Mucosa of descending colon (tissue), 3 donors: ENCODE results near the gene POU2F1. TPM values are rescaled to one million over a fixed set of nuclear protein-coding genes. Genes with fewer than 3 reads are reported as not detected.

ENCODE experiments used
- ATAC-seq: fragments of 200-7000 bp; cut with Tn5 transposase; one replicate; pipeline ENCODE4 v1.9.1; 2020; ENCODE audit warnings: mild to moderate bottlenecking, moderate library complexity
- DNase-seq, 3 donors: peaks; one replicate each; pipeline ENCODE4 v3.0.0-alpha.2; 2020
- H3K36me3 ChIP-seq: fragments of 200-600 bp; one replicate; pipeline ENCODE4 v1.8.0; 2021; ENCODE audit warnings: low read depth, mild to moderate bottlenecking
- H3K4me1 ChIP-seq: fragments of 200-600 bp; one replicate; pipeline ENCODE4 v1.8.0; 2021; ENCODE audit warnings: low read depth, mild to moderate bottlenecking
- H3K4me3 ChIP-seq: fragments of 200-600 bp; one replicate; pipeline ENCODE4 v1.8.0; 2021; ENCODE audit warnings: mild to moderate bottlenecking
- H3K9me3 ChIP-seq: fragments of 200-600 bp; one replicate; pipeline ENCODE4 v1.8.0; 2021; ENCODE audit warnings: mild to moderate bottlenecking
- intact Hi-C, 2 donors: fragments of 100-400 bp; cut with DNase I in 1 of 2; cut with micrococcal nuclease in 1 of 2; formaldehyde crosslinking; loops; one replicate each; pipeline versions ENCODE4 v1.11.0 to v1.11.1; 2022; cut with DNase I, micrococcal nuclease
- total RNA-seq, 3 donors: library from RNA; stranded (reverse); fragmentation: NEBNext Ultra II Directional in 2 of 3; extraction: Animal tissue kit (Norgen Biotek cat#: 25700) in 2 of 3; gene quantifications; one replicate each; pipeline versions ENCODE4 v1.2.1 to v1.2.4, GENCODE V29; 2021 to 2023
- TF ChIP-seq, protein P1 (sequence below): fragments of 200-600 bp; IDR thresholded peaks from one replicate; pipeline ENCODE4 v1.8.0; 2022; ENCODE audit warnings: antibody characterized with exemption, mild to moderate bottlenecking
- donor health status: DM: no; HTN: no; CAD: no; lungs with moderate emphysema.
- donor health status: DM: no; HTN: no; CAD: no.
- donor health status: DM: no; HTN: yes; CAD: no.

POU2F1 gene
- total RNA-seq, 3 donors from 2014 or later, result 16.9 to 18.5 (median 18.0) TPM

DNA sequence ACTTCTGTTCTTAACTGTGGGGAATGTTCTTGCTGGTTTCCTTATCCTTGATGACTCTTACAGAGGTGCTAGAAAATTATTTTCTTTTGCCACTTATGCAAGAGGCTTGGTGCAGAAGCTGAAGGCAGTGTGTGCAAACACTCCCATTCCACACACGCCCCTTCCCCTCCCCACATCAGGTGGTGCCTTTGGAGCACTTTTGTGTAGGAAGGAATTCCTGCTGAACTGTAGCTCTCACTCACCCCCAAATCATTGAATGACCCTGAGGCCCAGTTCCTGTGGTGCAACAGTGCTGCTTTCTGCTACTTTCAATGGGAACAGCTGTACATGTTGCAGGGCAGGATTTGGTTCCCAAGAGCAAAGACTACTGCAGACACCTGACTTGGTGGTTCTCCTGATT lies 195.8 kb downstream of the POU2F1 start:
- no peak for DNase-seq
- Histone ChIP-seq H3K4me3 (no peak overlapping the region), H3K4me1 (no peaks in the 10 kb centered on the region), H3K9me3 (no peaks in the 10 kb centered on the region), H3K36me3 (no peaks in the 10 kb centered on the region)
- ATAC-seq, result no peak
- intact Hi-C loops, result no loop called here
- TF ChIP-seq, protein P1, sequence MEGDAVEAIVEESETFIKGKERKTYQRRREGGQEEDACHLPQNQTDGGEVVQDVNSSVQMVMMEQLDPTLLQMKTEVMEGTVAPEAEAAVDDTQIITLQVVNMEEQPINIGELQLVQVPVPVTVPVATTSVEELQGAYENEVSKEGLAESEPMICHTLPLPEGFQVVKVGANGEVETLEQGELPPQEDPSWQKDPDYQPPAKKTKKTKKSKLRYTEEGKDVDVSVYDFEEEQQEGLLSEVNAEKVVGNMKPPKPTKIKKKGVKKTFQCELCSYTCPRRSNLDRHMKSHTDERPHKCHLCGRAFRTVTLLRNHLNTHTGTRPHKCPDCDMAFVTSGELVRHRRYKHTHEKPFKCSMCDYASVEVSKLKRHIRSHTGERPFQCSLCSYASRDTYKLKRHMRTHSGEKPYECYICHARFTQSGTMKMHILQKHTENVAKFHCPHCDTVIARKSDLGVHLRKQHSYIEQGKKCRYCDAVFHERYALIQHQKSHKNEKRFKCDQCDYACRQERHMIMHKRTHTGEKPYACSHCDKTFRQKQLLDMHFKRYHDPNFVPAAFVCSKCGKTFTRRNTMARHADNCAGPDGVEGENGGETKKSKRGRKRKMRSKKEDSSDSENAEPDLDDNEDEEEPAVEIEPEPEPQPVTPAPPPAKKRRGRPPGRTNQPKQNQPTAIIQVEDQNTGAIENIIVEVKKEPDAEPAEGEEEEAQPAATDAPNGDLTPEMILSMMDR, result no peak

DNA sequence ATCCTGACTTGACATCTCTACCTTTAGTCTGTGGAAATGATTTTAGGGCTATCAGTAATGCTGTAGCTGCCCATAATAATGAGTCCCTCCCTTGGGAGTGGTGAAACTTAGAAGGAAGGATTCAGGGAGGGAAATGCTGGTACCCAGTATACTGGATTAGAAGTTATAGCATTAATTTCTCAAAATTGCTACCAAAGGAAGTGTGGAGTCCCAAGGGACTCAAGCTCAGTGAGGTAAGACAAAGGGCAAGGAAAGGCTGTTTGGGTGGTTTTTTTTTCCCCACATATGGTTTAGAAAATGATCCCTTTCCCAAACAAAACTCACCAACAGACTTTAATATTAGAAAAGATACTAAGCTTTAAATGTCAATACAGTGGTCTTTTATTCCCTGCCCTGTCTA lies 197.7 kb downstream of the POU2F1 start:
- intact Hi-C loops, result no loop called here
- ATAC-seq (no peak), DNase-seq (no peak)
- Histone ChIP-seq H3K36me3 (no peaks in the 10 kb centered on the region), H3K4me1 (no peaks in the 10 kb centered on the region), H3K9me3 (no peaks in the 10 kb centered on the region), H3K4me3 (no peak overlapping the region)
- TF ChIP-seq, protein P1, result no peak

DNA sequence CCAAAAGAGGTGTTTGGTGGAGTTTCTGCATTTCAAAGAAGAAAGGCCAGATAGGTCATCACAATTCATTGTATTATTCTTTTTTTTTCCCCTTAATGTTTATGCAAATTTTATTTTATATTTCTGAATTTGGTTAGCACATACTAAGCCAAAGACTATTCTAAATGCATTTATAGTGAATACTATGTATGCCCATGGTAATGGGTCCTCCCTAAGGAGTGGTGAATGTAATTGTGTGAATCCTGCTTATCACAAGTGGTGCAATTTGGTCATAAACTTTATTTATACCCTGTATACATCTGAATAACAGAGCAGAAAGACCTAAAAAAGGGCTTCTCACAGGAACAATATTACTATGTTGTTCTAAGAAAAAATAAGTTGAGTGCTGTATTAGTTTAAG lies 198.6 kb downstream of the POU2F1 start:
- TF ChIP-seq, protein P1, result no peak
- Histone ChIP-seq H3K9me3 (no peaks in the 10 kb centered on the region), H3K36me3 (no peaks in the 10 kb centered on the region), H3K4me3 (no peak overlapping the region), H3K4me1 (no peaks in the 10 kb centered on the region)
- DNase-seq (no peak), ATAC-seq (no peak)
- intact Hi-C loops, result no loop called here

DNA sequence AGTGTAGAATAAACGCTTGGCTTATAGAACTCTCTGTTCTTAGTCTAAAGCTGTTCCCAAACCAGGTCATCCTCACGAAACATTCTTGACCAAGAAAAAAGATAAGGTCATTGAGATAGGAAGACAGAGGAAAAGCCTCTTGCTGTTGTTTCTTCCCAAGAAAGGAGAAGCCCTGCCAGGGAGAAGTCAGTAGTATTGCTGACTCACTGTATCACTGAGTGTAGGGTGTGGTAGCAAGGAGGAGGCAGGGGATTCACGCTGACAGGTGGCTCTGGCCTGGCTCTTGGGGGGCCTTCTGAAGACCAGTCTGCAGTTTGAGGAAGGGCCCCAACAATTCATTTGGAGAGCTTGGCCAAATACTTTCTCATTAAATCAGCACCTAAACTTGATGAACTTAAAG lies 199.8 kb downstream of the POU2F1 start:
- TF ChIP-seq, protein P1, result no peak
- ATAC-seq (no peak), DNase-seq (no peak)
- no peak overlapping the region for H3K4me3 ChIP-seq
- H3K36me3 ChIP-seq, result no peaks in the 10 kb centered on the region
- no peaks in the 10 kb centered on the region for H3K4me1 ChIP-seq
- intact Hi-C loops, result no loop called here
- H3K9me3 ChIP-seq, result no peaks in the 10 kb centered on the region

DNA sequence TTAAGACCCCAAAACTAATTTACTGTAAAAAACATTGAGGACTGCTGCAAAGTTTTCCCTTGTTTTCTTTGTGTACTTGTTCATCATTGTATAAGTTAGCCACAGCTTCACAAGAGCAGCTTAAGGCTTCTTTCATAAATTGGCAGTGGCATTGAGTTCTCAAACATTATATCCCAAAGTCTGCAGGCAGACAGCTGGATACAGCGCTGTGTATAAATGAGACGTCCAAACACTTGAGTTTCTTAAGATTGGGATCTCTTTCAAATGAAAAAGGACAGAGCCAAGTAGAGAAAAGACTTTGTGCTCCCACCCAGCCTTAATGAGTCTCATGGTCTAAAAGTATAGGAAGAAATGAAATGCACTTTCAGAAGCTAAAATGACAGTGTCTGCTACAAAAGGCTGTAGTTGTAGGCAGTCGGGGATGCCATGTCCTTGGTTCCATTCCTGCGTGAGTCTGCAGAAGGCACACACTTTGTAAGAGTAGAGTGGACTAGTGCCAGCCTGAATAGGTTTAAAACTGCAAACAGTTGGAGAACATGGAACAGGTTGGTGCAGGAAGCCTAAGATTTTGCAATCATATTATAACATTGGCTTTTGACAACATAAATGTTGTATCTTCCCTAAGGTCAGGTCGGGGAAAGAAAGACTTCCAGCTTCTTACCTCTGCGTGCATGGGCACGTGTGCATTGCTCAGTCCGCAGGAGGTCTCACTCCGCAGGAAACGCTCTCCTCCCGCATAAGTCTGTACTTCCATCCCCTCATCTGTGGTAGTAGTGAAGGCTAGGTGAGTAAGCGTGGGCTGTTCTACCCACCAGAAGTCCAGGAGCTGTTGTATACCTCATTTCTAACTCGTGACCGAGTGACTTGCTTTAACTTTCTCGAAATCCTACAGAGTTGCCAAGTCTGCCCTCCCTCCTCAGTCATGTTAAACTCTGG lies 203.3 kb downstream of the POU2F1 start:
- intact Hi-C loops, result no loop called here
- no peaks in the 10 kb centered on the region for H3K9me3 ChIP-seq
- no peaks in the 10 kb centered on the region for H3K36me3 ChIP-seq
- ATAC-seq (no peak), DNase-seq (no peak)
- TF ChIP-seq, protein P1, result no peak
- H3K4me1 ChIP-seq, result no peaks in the 10 kb centered on the region
- H3K4me3 ChIP-seq, result no peak overlapping the region
